ENCODE results near the gene DIP2C. TPM values are rescaled to one million over a fixed set of nuclear protein-coding genes. Genes with fewer than 3 reads are reported as not detected.
"Not testable (repeated sequence)": the region's sequence is repeated elsewhere in the genome, so short reads cannot be mapped to it uniquely, and the experiment has no call there.

DIP2C gene
- polyA plus RNA-seq, 1 donor: 21.6 TPM

DNA sequence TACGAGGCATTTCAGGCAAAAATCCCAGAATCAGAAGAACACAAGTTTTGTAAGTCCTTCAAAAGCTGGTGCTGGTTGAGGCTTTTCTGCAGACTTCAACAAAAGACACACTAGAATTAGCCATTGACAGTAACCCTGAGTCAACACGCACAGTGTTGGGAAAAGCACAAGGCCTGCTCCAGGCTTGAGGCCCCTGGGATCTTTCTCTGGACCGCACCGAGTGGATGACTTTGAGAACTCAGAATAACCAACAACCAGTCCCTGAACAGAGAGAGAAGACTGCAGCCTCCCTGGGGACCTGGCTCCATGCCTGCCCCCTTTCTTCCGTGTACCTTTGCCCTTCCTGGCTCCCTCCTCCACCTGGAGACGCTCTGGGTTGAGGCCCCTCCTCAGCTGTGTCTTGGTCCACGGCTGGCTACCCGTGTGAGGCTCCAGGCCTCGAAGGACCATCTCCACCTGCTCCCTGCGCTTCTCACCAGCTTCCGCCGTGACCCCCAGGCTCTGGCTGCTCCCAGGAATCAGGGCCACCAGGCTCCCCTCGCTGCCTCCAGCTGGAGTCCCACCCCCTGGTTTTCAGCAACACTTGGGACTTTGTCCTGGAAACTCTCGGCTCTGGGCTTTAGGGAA lies 28.4 kb downstream of the DIP2C start:
- DNase-seq: no peak

DNA sequence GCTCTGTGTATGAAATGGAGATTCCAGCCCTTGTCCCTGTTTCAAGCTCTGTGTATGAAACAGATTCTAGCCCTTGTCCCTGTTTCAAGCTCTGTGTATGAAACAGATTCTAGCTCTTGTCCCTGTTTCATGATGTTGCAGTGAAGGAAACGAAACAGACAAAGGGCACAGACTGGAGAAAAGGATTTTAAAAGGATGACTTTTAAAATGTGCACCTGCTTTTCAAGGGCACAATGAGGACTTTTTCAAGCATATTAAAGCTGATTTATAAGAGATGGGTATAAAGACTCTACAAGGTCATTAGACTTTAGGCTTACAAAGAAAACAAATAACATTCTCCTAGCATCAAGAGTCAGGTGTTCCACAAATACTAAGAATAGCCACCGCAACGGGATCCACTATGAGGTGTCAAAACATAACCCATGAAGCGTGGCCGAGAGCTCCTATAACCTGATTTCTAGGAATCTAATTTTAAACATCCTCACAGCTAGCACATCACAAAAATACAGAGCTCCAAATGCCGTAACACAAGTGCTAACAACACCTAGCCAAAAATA lies 29.0 kb downstream of the DIP2C start:
- no peak for DNase-seq

DNA sequence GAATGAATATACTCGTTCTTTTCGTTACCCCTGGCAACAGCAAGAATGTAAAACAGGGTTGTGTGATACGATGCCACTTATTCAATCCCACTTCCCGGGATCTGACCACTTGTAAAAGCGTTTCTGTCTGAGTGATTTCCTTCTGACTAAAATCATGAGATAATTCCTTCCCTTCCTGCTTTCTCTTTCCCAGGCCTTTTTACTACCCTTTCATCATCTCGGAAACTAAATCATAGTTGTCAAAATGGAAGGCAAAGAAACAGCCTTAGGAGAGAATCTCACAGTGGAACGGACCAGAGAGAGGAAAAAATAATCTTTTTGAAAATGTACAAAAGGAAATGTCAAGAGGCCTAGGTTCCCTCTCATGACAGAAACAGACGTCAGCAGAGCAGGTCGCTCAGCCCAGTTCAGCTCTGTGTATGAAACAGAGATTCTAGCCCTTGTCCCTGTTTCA lies 29.8 kb downstream of the DIP2C start:
- no peak for DNase-seq

DNA sequence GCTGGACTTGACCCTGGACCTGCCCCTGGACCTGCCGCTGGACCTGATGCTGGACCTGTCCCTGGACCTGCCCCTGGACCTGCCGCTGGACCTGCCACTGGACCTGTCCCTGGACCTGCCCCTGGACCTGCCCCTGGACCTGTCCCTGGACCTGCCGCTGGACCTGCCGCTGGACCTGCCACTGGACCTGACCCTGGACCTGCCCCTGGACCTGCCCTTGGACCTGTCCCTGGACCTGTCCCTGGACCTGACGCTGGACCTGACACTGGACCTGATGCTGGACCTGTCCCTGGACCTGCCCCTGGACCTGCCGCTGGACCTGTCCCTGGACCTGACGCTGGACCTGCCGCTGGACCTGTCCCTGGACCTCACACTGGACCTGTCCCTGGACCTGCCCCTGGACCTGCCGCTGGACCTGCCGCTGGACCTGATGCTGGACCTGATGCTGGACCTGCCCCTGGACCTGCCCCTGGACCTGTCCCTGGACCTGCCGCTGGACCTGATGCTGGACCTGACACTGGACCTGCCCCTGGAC lies 31.6 kb downstream of the DIP2C start:
- DNase-seq: not testable (repeated sequence)

DNA sequence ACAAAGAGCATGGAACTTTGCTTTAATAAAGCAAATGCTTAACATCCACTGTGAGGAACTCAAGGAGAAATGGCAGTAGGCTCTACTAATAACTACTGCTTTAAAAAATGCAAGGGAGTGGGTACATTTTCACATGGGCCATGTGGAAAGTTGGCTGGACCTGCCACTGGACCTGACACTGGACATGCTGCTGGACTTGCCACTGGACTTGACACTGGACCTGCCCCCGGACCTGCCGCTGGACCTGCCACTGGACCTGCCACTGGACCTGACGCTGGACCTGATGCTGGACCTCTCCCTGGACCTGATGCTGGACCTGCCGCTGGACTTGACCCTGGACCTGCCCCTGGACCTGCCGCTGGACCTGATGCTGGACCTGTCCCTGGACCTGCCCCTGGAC lies 32.6 kb downstream of the DIP2C start:
- DNase-seq: no peak

DNA sequence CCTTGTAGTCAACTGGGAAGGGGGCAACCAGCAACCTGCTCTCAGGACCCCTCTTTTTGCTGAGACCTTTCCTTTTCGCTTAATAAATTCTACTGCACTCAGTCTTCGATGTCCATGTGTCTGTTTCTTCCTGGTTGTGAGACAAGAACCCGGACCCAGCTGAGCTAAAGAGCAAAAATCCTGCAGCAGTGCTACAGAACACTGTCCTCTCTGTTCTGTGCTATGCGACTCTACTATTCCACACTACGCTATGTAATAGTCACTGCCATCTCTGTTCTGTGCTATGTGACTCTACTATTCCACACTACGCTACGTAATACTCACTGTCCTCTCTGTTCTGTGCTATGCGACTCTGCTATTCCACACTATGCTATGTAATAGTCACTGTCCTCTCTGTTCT lies 34.3 kb downstream of the DIP2C start:
- no peak for DNase-seq

DNA sequence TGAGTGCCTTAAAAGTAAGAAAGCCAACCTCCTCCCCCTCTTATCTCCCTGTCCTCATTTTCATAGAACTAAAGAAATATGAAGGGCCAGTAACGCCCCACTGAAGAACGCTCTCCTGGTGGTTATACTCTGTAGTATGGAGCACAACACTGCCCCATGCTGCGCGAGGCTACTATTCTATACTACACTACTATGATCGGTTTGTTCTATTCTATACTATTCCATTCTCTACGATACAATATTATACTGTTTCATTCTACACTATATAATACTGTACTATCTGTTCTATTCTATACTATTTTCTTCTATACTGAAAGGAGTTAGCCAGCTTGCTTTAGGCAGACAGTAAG lies 34.8 kb downstream of the DIP2C start:
- no peak for DNase-seq

DNA sequence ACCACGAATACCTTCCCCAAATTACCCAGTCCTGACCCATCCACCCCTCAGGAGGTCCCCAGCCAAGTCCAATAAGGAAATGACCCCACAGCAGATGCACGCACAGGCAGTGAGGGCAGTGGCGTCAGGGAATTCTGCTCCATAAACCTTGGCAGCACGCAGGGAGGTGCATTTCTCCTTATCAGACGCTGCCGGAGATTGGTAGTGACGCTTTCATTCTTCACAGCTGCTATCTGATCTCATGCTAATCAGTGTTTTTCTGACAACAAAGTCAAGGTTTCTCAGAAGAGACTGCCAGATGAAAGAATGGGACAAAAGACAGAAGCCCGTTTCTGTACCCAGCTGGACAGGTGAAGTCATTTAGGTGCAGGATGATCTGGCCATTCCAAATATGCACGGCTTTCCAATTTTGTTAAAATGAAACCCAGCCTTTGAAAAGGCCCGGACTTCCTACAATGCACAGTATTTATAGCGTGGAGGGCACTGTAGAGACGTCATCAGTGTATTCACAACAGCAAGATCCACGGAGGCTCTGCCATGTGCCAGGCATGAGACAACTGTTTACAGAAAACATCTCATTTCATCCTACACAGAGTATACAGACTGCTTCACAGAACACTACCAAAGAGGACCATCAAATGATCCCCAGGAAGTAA lies 35.3 kb downstream of the DIP2C start:
- DNase-seq: no peak

DNA sequence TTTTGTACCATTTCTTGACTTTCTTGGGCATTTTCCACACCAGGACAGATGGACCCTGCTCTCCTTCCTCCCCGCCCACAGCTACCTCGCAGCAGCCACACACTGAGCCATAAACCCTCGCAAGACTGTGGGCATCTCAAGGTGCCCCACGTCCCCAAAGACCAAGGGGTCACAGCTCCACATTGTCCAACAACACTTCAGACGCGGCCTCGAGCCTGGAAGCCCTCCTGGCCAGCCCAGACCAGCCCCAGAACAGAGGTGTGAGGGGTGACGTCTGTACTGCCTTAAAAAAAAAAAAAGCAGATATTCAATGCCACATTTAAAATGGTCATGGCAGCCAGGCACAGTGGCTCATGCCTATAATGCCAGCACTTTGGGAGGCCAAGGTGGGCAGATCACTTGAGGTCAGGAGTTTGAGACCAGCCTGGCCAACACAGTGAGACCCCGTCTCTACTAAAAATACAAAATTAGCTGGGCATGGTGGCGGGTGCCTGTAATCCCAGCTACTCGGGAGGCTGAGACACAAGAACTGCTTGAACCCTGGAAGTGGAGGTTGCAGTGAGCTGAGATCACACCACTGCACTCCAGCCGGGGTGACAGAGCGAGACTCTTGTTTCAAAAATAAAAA lies 36.5 kb downstream of the DIP2C start:
- DNase-seq: not testable (repeated sequence)

DNA sequence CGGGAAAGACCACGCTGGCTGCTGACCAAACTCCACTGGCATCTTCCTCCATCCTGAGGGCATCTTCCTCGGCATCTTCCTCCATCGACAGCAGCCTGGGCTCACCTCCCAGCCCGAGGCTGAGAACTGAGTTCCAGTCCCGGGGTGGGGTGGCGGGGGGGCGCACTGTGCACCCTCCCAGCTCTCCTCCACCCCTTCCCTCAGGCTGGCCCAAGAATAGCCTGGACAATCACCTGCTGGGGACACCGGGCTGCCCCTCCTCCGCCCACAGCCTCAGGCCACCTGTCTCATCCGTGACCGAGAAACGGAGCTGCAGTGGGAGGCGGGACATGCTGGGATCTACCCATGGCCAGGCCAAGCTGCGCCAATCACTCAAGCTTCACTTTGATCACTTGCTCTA lies 37.2 kb downstream of the DIP2C start:
- DNase-seq: no peak

DNA sequence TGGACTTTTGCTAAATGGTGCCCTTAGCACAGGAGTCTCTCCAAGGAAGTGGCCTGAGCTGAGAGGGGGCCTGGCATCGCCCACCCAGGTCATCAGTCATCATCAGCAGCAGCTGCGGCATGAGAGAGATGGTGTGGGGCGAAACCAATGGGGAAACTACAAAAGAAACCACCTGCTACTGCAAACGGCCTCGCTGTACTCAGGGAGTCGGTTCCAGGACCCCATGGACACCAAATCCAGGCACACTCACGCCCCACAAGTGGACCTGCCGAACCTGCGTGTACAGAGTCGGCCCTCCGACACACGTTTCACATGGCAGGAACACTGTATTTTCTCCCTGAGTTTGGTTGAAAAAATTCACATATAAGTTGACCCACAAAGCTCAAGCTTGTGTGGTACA lies 37.8 kb downstream of the DIP2C start:
- no peak for DNase-seq

DNA sequence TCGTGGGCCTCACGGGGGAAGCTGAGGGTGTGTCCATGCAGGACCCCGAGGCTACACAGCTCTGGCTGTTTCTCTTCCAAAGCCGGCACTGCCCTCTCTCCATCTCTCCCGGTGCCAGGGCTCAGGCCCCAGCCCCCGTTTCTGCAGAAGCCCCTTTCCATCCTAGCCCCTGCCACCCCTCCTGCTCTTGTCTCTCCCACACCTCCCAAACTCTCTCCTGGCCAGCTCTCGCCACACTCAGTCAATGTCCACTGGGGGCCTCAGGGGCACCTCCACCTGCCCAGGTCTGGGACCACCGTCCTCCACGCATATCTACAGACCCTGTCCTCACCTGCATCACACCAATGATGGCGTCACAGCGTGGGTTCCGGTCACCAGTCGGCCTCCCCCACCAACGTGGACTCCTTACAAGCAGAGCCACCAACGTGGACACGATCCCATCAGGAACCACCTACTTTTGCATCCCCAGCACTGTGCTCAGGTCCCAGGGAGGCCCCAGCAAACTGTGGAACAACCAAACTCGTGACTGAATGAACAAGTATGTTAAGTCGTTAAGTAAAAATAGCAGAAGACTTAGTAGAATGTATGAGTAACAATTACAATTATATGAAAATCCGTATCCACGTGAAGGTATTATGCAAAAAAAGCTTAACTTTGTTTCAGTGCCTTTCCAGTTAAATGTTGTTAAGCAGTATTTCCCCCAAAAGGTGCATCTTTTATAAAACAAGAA lies 38.4 kb downstream of the DIP2C start:
- DNase-seq: no peak

DNA sequence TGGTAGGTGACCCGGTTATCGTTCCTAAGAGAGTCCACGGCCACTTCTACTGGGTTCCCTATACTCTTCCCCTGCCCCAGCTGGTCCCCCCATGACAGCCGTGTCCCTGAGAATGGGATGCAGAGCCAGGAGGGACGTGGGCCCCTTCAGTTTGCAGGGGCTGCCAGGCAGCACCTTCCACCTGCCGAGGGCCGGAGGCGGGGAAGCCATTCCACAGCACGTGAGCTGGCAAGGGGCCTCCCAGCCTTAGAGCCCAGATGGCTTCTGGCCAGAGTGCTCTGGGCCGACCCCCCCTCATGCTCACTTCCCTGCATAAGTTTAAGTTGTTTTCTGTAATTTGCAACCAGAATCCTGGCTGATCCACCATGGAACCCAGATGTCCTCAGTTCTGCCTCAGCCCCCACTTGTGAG lies 39.0 kb downstream of the DIP2C start:
- no peak for DNase-seq

DNA sequence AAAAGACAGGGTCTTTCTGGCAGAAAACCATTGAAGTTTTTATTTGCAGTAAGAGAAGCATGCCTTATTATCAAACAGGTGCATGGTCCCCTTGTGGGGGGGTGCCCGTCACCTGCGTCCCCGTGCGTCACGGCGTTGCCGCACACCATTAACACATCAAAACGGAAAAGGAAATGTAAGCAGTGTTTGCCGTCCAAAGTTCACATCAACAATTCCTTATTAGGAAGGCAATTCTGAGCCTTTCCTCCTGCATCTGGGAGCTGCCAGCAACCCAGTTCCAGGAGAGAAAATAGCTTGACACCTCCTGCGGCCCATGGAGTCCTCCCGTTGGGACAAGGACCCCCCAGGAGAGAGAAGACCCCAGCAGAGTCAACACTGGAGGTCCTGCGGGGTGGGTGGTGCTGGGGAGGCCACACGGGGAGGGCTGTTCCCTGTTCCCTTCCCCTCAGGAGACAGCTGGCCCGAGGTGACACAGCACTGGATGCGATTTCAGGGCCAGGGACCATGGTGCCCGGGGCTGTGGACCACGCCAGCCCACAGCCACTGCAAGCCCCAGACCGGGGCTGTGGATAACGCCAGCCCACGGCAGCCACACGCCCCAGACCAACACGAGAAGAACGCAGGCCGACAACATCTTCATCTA lies 39.5 kb downstream of the DIP2C start:
- no peak for DNase-seq

DNA sequence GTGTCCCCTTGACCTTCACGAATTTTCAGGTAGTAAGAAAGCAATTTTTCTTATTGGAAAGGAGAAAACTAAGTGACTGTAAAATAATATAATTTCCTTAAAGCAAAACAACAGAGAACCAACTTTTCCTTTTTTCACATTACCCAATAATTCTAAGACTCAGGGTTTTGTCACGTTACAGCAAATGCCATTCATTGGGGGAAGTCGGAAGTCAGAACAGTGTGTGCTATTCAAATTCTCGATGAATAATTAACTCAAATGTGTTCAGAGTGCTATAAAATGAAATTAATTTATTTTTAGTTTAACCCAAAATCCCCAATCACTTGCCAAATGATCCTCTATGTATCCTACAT lies 40.0 kb downstream of the DIP2C start:
- DNase-seq: no peak

DNA sequence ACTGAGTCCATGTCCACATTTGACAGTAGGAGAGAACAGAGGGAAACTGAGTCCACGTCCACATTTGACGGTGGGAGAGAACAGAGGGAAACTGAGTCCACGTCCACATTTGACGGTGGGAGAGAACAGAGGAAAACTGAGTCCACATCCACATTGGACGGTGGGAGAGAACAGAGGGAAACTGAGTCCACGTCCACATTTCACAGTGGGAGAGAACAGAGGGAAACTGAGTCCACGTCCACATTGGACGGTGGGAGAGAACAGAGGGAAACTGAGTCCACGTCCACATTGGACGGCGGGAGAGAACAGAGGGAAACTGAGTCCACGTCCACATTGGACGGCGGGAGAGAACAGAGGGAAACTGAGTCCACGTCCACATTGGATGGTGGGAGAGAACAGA lies 42.4 kb downstream of the DIP2C start:
- not testable (repeated sequence) for DNase-seq

DNA sequence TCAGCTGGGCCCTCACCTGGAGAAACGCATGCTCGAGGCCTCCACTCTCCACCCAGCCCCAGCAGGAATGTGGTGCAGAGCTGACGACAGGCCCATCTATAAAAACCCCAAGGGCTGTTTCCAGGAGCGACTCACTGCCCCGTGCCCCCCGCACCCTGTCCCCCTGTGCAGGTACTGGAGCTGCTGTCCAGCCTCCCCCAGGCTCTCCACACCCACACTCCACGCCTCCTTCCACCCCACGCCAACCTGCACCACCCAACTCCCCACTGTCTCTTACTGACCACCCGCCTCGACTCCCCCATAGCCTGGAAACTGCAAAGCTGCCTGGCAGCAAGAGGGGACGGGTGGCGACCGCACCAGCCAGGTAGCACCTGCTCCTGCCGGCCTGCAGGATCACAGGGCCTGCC lies 43.3 kb downstream of the DIP2C start:
- no peak for DNase-seq

DNA sequence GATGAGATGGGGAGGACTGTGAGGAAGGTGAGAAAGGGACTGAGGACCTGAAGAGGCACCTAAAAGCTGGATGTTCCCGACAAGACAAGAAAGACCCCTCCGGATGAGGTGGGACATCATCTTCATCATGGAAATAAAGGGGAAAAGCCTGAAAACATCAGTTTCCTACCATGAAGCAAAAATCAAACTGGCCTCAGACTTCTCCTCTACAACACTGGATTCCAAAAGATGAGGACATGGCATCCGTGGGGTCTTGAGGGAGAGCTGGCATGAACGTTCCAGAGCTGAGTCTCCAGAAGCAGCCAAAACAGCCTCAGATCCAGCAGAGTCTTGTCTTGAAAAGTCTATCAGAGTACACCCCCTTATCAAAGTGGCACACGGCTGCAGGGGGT lies 44.5 kb downstream of the DIP2C start:
- no peak for DNase-seq

DNA sequence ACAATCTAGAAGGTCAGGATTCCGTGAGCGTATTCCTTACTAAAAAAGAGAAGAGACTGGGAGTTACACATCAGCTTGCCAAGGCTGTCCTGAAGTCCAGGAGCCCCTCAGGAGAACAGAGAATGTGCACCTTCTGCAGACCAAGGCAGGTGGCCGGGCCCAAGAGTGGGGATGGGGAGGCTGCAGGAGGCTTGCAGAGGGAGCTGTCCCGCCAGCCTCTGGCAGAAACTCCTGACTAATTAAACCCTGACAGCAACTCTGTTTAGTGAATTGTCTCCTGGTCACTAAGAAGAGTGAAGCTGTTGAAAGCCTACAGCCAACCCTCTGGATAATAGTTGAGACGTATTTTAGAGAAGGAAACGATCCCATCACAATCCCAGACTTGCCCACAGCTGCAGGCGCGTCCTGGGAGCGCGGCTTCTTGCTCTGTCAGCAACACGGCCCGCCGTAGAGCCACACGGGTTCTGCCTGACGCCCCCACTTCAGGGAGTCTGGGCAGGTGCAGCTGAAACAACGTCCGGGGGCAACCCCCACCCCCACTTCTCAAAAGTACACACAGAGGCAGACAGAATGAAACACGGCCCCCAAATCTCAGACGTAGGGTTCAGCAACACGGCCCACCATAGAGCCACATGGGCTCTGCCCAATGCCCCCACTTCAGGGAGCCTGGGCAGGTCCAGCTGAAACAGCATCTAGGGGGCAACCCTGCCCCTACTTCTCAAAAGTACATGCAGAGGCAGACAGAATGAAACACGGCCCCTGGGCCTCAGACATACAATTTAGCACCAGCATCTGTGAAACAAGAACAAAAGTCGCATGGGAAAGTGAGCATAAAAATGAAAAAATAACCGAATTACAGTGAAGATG lies 45.2 kb downstream of the DIP2C start:
- no peak for DNase-seq

DNA sequence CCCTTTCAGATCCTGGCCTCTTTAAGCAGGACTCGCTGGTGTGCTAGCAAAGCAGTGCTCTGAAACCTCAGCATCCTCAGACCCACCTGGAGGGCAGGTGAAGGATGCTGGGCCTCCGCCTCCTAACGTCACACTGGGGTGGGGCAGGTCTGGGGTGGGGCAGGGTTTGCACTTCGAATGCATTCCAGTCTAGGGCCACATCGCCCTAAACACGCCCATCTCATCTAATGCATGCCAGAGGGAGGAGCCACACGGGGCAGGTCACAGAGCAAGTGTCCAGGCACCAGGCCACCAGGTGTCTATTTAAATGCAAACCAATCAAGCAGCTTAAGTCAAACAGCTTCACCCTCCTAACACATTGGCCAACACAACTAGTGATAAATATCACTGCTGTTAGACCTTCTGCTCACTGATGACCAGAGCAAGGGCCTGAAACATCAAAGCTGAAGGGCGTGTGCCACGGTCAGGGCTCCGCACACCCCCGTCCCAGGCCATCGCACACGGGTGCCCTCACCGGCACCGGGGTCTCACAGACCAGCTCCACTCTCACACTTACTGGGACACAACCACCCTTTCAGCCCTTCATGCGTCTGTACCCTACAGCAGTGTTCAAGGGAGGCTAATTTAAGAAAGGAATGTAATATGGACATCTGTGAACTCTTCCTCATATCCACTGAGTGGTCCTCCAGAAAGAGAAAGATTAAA lies 47.1 kb downstream of the DIP2C start:
- no peak for DNase-seq
